Stimulated activated CD4-positive, alpha-beta T cell treated with anti-CD3 and anti-CD28 coated beads, Interleukin-1b, Interleukin-23, amount 100 ng/mL, for 24 hours (primary cell): ENCODE data around the gene LPCAT1.
"Not testable (repeated sequence)": the region's sequence is repeated elsewhere in the genome, so short reads cannot be mapped to it uniquely, and the experiment has no call there.

Source experiments
- DNase-seq, 4 experiments: peaks; one replicate each; pipeline ENCODE4 v3.0.0-alpha.2; 2020; ENCODE audit warnings: low read depth in 4 of 4, low spot score in 1 of 4

LPCAT1 gene

GRCh38 chr5:1429066-1429465, 94.7 kb downstream of the LPCAT1 start:
- DNase-seq: no peak

GRCh38 chr5:1428107-1428506, 95.7 kb downstream of the LPCAT1 start:
- DNase-seq: no peak

- DNase-seq: no peak
Measured at GRCh38 chr5:1424716-1425115, 99.0 kb downstream of the LPCAT1 start.

GRCh38 chr5:1423901-1424603, 99.7 kb downstream of the LPCAT1 start:
- DNase-seq: no peak

- not testable (repeated sequence) for DNase-seq
Measured at GRCh38 chr5:1422522-1422921, 101.2 kb downstream of the LPCAT1 start.

- no peak for DNase-seq
Measured at GRCh38 chr5:1421521-1422341, 102.0 kb downstream of the LPCAT1 start.

- DNase-seq: no peak
Measured at GRCh38 chr5:1420211-1421195, 103.3 kb downstream of the LPCAT1 start.

GRCh38 chr5:1419476-1420210, 104.1 kb downstream of the LPCAT1 start:
- DNase-seq: no peak

- DNase-seq: no peak
Measured at GRCh38 chr5:1418921-1419280, 104.9 kb downstream of the LPCAT1 start.

- DNase-seq: no peak
Measured at GRCh38 chr5:1418238-1418920, 105.4 kb downstream of the LPCAT1 start.

GRCh38 chr5:1417586-1418225, 106.1 kb downstream of the LPCAT1 start:
- DNase-seq: no peak

GRCh38 chr5:1416856-1417469, 106.8 kb downstream of the LPCAT1 start:
- no peak for DNase-seq

- DNase-seq: no peak
Measured at GRCh38 chr5:1415626-1416360, 108.0 kb downstream of the LPCAT1 start.

GRCh38 chr5:1415059-1415425, 108.7 kb downstream of the LPCAT1 start:
- DNase-seq: no peak

GRCh38 chr5:1414311-1415058, 109.3 kb downstream of the LPCAT1 start:
- no peak for DNase-seq

- DNase-seq: no peak
Measured at GRCh38 chr5:1413611-1414241, 110.0 kb downstream of the LPCAT1 start.

GRCh38 chr5:1413211-1413610, 110.5 kb downstream of the LPCAT1 start:
- no peak for DNase-seq
